H1 (cell line): ENCODE measurements around the gene SNX25. TPM values are rescaled to one million over a fixed set of nuclear protein-coding genes. Genes with fewer than 3 reads are reported as not detected.

ENCODE experiments used
- CTCF ChIA-PET: fragments of 300-600 bp; sonication (Branson Sonifier 250); formaldehyde crosslinking; loops from one replicate; lab custom pipeline; 2021; ENCODE audit not compliant: partially characterized antibody; lab: Charles Lee
- POLR2A ChIA-PET: fragments of 300-600 bp; sonication (Branson Sonifier 250); formaldehyde crosslinking; loops from one replicate; lab custom pipeline; 2021; ENCODE audit warnings: inconsistent platforms; ENCODE audit not compliant: partially characterized antibody; lab: Charles Lee
- DNase-seq, 2 experiments: peaks; one replicate each; pipeline versions ENCODE4 v3.0.0 to v3.0.0-alpha.2; 2010 to 2022; ENCODE audit warnings: low spot score in 2 of 2, low read depth in 1 of 2, mixed read lengths in 1 of 2
- FAIRE-seq: peaks from 2 replicates; lab custom pipeline; 2011; peaks lifted over from hg19 to GRCh38; lab: Jason Lieb, UNC
- H2AFZ ChIP-seq: 2 replicates; pipeline ENCODE4 v1.8.1; 2012; ENCODE audit warnings: low read length, inconsistent platforms
- H2AK5ac ChIP-seq: 2 replicates; pipeline ENCODE4 v1.6.1; 2013; ENCODE audit warnings: low read depth, low read length
- H2BK120ac ChIP-seq: replicated peaks from 2 replicates; pipeline ENCODE3; 2013; ENCODE audit warnings: low read depth, low read length, inconsistent platforms
- H2BK12ac ChIP-seq: 2 replicates; pipeline ENCODE4 v1.6.1; 2013; ENCODE audit warnings: low read depth, low read length
- H2BK15ac ChIP-seq: 2 replicates; pipeline ENCODE4 v1.6.1; 2013; ENCODE audit warnings: low read length
- H2BK20ac ChIP-seq: 2 replicates; pipeline ENCODE4 v1.6.1; 2013; ENCODE audit warnings: low read length
- H2BK5ac ChIP-seq: 2 replicates; pipeline ENCODE4 v1.6.1; 2013; ENCODE audit warnings: low read depth, low read length
- H3K14ac ChIP-seq: 2 replicates; pipeline ENCODE4 v1.6.1; 2013; ENCODE audit warnings: inconsistent platforms; ENCODE audit not compliant: insufficient read length
- H3K18ac ChIP-seq: 2 replicates; pipeline ENCODE4 v1.6.1; 2013; ENCODE audit warnings: low read length; ENCODE audit errors: extremely low read depth
- H3K23ac ChIP-seq: 2 replicates; pipeline ENCODE4 v1.6.1; 2013; ENCODE audit warnings: inconsistent platforms; ENCODE audit not compliant: insufficient read length
- H3K23me2 ChIP-seq: 2 replicates; pipeline ENCODE4 v1.6.1; 2013; ENCODE audit warnings: low read depth, low read length
- H3K27ac ChIP-seq: 2 replicates; pipeline ENCODE4 v1.6.1; 2011; ENCODE audit warnings: low read depth, low read length, inconsistent platforms
- H3K27me3 ChIP-seq, 4 experiments: replicated peaks in 1 of 4; 1 replicate in 1 of 4; 2 replicates in 3 of 4; pipeline versions ENCODE4 v1.6.1 to v1.8.1; 2011 to 2013; ENCODE audit warnings: low read length in 3 of 4, mild to moderate bottlenecking in 3 of 4, inconsistent platforms in 2 of 4, mixed read lengths in 2 of 4, moderate library complexity in 1 of 4; ENCODE audit not compliant: control insufficient read depth in 3 of 4, insufficient read depth in 3 of 4; ENCODE audit errors: extremely low read depth in 1 of 4
- H3K36me3 ChIP-seq, 4 experiments: 2 replicates each; pipeline versions ENCODE4 v1.6.1 to v1.8.1; 2011 to 2013; ENCODE audit warnings: mild to moderate bottlenecking in 4 of 4, low read length in 3 of 4, moderate library complexity in 2 of 4, control low read depth in 1 of 4, inconsistent platforms in 1 of 4; ENCODE audit not compliant: insufficient read depth in 4 of 4, control insufficient read depth in 2 of 4
- H3K4ac ChIP-seq: replicated peaks from 2 replicates; pipeline ENCODE3; 2013; ENCODE audit warnings: low read length, low read depth, mixed read lengths, inconsistent platforms; ENCODE audit not compliant: insufficient read length
- H3K4me1 ChIP-seq, 4 experiments: replicated peaks in 1 of 4; 1 replicate in 1 of 4; 2 replicates in 3 of 4; pipeline versions ENCODE4 v1.6.1 to v1.8.1; 2011 to 2013; ENCODE audit warnings: low read length in 3 of 4, inconsistent platforms in 2 of 4, mixed read lengths in 1 of 4; ENCODE audit not compliant: insufficient read depth in 4 of 4, control insufficient read depth in 3 of 4
- H3K4me2 ChIP-seq, 2 experiments: 2 replicates each; pipeline versions ENCODE4 v1.6.1 to v1.8.1; 2011 to 2013; ENCODE audit warnings: low read depth in 2 of 2, low read length in 2 of 2, control low read depth in 1 of 2, inconsistent platforms in 1 of 2, mild to moderate bottlenecking in 1 of 2; ENCODE audit not compliant: insufficient read depth in 1 of 2
- H3K4me3 ChIP-seq, 4 experiments: fragments of 200-600, 300-600 bp in 1 of 4; sonication (generic), shearing (Covaris generic), sonication (Bioruptor Twin) in 1 of 4; 2 replicates each; pipeline versions ENCODE4 v1.5.1 to v1.8.1; 2011 to 2016; ENCODE audit warnings: low read length in 4 of 4, low read depth in 3 of 4, control low read depth in 2 of 4, inconsistent platforms in 2 of 4, mild to moderate bottlenecking in 2 of 4, mixed read lengths in 1 of 4, moderate library complexity in 1 of 4; ENCODE audit not compliant: insufficient read depth in 2 of 4; ENCODE audit errors: extremely low read depth in 1 of 4
- H3K56ac ChIP-seq: replicated peaks from 2 replicates; pipeline ENCODE3; 2013; ENCODE audit warnings: low read depth, mild to moderate bottlenecking, mixed read lengths, low read length, inconsistent platforms; ENCODE audit not compliant: insufficient read length
- H3K79me1 ChIP-seq: 2 replicates; pipeline ENCODE4 v1.6.1; 2013; ENCODE audit warnings: low read depth, low read length, control low read depth
- H3K79me2 ChIP-seq, 2 experiments: 2 replicates each; pipeline versions ENCODE4 v1.6.1 to v1.8.1; 2012 to 2013; ENCODE audit warnings: low read length in 2 of 2, mild to moderate bottlenecking in 2 of 2, inconsistent platforms in 1 of 2; ENCODE audit not compliant: insufficient read depth in 2 of 2, control insufficient read depth in 1 of 2
- H3K9ac ChIP-seq, 4 experiments: replicated peaks in 1 of 4; 1 replicate in 1 of 4; 2 replicates in 3 of 4; pipeline versions ENCODE4 v1.6.1 to v1.8.1; 2011 to 2013; ENCODE audit warnings: low read depth in 3 of 4, low read length in 3 of 4, control low read depth in 2 of 4, mild to moderate bottlenecking in 2 of 4, moderate library complexity in 2 of 4, inconsistent platforms in 1 of 4; ENCODE audit errors: extremely low read depth in 1 of 4
- H3K9me3 ChIP-seq, 2 experiments: 2 replicates each; pipeline versions ENCODE4 v1.6.1 to v1.8.1; 2012 to 2013; ENCODE audit warnings: mild to moderate bottlenecking in 2 of 2, moderate library complexity in 2 of 2, control low read depth in 1 of 2, inconsistent platforms in 1 of 2, low read depth in 1 of 2, low read length in 1 of 2, mixed read lengths in 1 of 2; ENCODE audit not compliant: insufficient read depth in 2 of 2
- H4K20me1 ChIP-seq, 2 experiments: replicated peaks in 1 of 2; 2 replicates each; pipeline versions ENCODE3 to v1.8.1; 2011 to 2013; ENCODE audit warnings: inconsistent platforms in 2 of 2, low read length in 2 of 2, mild to moderate bottlenecking in 1 of 2; ENCODE audit not compliant: insufficient read depth in 2 of 2, control insufficient read depth in 1 of 2
- H4K5ac ChIP-seq: 2 replicates; pipeline ENCODE4 v1.6.1; 2013; ENCODE audit warnings: low read length, low read depth, mixed read lengths, inconsistent platforms; ENCODE audit not compliant: insufficient read length
- H4K8ac ChIP-seq: 2 replicates; pipeline ENCODE4 v1.8.0; 2013; ENCODE audit warnings: mild to moderate bottlenecking, moderate library complexity, low read length, inconsistent platforms; ENCODE audit not compliant: insufficient read depth; ENCODE audit errors: extremely low read depth
- H4K91ac ChIP-seq: replicated peaks from 2 replicates; pipeline ENCODE3; 2013; ENCODE audit warnings: low read length, mixed read lengths, inconsistent platforms; ENCODE audit not compliant: insufficient read length
- ASH2L ChIP-seq: fragments of 200-600, 300-600 bp; sonication (generic); IDR thresholded peaks from one replicate; pipeline ENCODE4 v1.7.1; 2017; ENCODE audit warnings: low read length
- BRCA1 ChIP-seq: IDR thresholded peaks from 2 replicates; pipeline ENCODE4 v1.6.1; 2012; ENCODE audit warnings: low read depth, low read length, improper control_type of control experiment
- CBX5 ChIP-seq: fragments of 300-800, 300-1000 bp; sonication (generic); IDR thresholded peaks from 2 replicates; pipeline ENCODE4 v1.7.1; 2016; ENCODE audit warnings: antibody characterized with exemption, low read length, low read depth
- CEBPB ChIP-seq: IDR thresholded peaks from 2 replicates; pipeline ENCODE4 v1.6.1; 2012; ENCODE audit warnings: low read depth, low read length
- EZH2 ChIP-seq: fragments of 200-600 bp; sonication (generic); IDR thresholded peaks from 2 replicates; pipeline ENCODE4 v1.7.1; 2012; ENCODE audit warnings: low read depth, mild to moderate bottlenecking, moderate library complexity, low read length, inconsistent platforms; ENCODE audit not compliant: severe bottlenecking
- JUN ChIP-seq: IDR thresholded peaks from 2 replicates; pipeline ENCODE4 v1.6.1; 2011; ENCODE audit warnings: low read depth, mild to moderate bottlenecking, improper control_type of control experiment, low read length
- JUND ChIP-seq: IDR thresholded peaks from 2 replicates; pipeline ENCODE4 v1.6.1; 2011; ENCODE audit warnings: mild to moderate bottlenecking, improper control_type of control experiment, low read length
- NANOG ChIP-seq: IDR thresholded peaks from 2 replicates; pipeline ENCODE4 v1.6.1; 2011; ENCODE audit warnings: low read length, low read depth, mild to moderate bottlenecking, inconsistent platforms; ENCODE audit not compliant: insufficient read depth, poor library complexity, severe bottlenecking
- PHF8 ChIP-seq: fragments of 200-600 bp; sonication (generic); conservative IDR thresholded peaks from 2 replicates; pipeline ENCODE4 v1.7.1; 2012; ENCODE audit warnings: low read depth, mild to moderate bottlenecking, inconsistent platforms, low read length, moderate library complexity
- SRF ChIP-seq: IDR thresholded peaks from 2 replicates; pipeline ENCODE4 v1.6.1; 2011; ENCODE audit warnings: mild to moderate bottlenecking, low read depth, low read length, moderate library complexity
- TBP ChIP-seq: IDR thresholded peaks from 2 replicates; pipeline ENCODE4 v1.6.1; 2011; ENCODE audit warnings: low read depth, low read length, improper control_type of control experiment
- YY1 ChIP-seq: IDR thresholded peaks from 2 replicates; pipeline ENCODE4 v1.6.1; 2011; ENCODE audit warnings: low read depth, mild to moderate bottlenecking, low read length
- WGBS, 2 experiments: shearing (Covaris generic) in 1 of 2; methylation state at CpG; one replicate each; pipeline versions ENCODE4 v1.1.6 to v1.1.7; 2013 to 2015; ENCODE audit warnings: low lambda C conversion rate in 2 of 2, mixed read lengths in 2 of 2, inconsistent platforms in 1 of 2, low coverage in 1 of 2, missing lambda C conversion rate in 1 of 2; ENCODE audit not compliant: insufficient replicate concordance in 2 of 2, insufficient coverage in 1 of 2, insufficient read length in 1 of 2; ENCODE audit errors: extremely low coverage in 1 of 2, missing lambda C conversion rate in 1 of 2; 5-methylcytosine and 5-hydroxymethylcytosine counted together
- polyA plus RNA-seq, 7 experiments: library from polyadenylated mRNA; depleted of rRNA in 3 of 7; stranded (reverse) in 5 of 7; unstranded in 2 of 7; fragments of >200 nt in 5 of 7; fragments of 200-250 nt in 2 of 7; gene quantifications; 1 replicate in 5 of 7; 2 replicates in 1 of 7; 4 replicates in 1 of 7; pipeline versions ENCODE4 v1.2.1 to v1.2.3, GENCODE V29; 2011 to 2013; ENCODE audit warnings: missing spikeins in 2 of 7, mixed read lengths in 2 of 7
- total RNA-seq: library from RNA; stranded (reverse); fragmentation: NEBNext Ultra II Directional; extraction: Animal tissue kit (Norgen Biotek cat#: 25700); gene quantifications from 2 replicates; pipeline ENCODE4 v1.2.1, GENCODE V29; 2021
- TF ChIP-seq, protein P1 (sequence below): IDR thresholded peaks from 2 replicates; pipeline ENCODE4 v1.6.1; 2012; ENCODE audit warnings: inconsistent platforms

SNX25 gene
- total and polyA plus RNA-seq, 2 of the 8 experiments (the other 6 are each of a cell fraction or from before 2014, with no cell fraction given): 5.4 to 19.9 TPM

DNA sequence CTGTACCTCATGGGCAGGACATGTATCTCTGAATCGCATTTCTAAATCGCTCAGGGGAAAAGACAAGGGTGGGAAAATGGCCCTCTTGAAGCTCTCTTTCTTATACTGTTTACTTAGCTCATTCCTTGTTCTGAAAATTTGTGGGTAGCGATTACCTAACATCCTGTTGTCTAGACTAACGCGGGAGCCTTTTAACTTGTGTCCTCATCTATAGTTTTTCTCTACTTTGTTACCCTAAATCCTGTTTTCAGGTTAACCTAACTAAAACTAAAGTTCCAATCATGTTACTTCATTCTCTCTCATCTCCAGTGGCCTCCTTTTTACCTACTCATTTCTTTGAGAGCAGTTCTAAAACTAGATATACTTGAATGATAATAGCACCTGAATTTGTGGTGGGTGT is 45.0 kb downstream of the SNX25 start:
- Histone ChIP-seq H2BK15ac (no peak overlapping the region), H3K4me1 (no peaks in the 10 kb centered on the region; a peak in 1 of 7 replicates), H3K27ac (no peak overlapping the region), H2BK20ac (no peak overlapping the region), H3K27me3 (no peaks in the 10 kb centered on the region), H4K91ac (no peak overlapping the region), H3K4ac (no peak overlapping the region), H3K9ac (no peak overlapping the region), H3K56ac (no peak overlapping the region), H2BK120ac (no peak overlapping the region), H4K8ac (no peak overlapping the region), H4K20me1 (no peaks in the 10 kb centered on the region), H3K18ac (no peak overlapping the region), H4K5ac (no peak overlapping the region), H2AK5ac (no peak overlapping the region), H3K79me2 (no peaks in the 10 kb centered on the region), H3K9me3 (no peaks in the 10 kb centered on the region), H3K36me3 (no peaks in the 10 kb centered on the region; a peak in 1 of 8 replicates), H2AFZ (no peak overlapping the region), H3K79me1 (no peaks in the 10 kb centered on the region; the same call in 1 of the 2 replicates), H2BK5ac (no peak overlapping the region), H3K4me2 (no peak overlapping the region), H3K4me3 (no peak overlapping the region), H3K23ac (no peak overlapping the region), H2BK12ac (no peak overlapping the region; the same call in 1 of the 2 replicates), H3K23me2 (no peaks in the 10 kb centered on the region), H3K14ac (no peak overlapping the region)
- DNase-seq (no peak), FAIRE-seq (no peak)
- 88% methylated on average over 5 of the region's 5 CpGs; no CpG with 5 or more reads in 1 of the 2 experiments for WGBS, 2 experiments
- ChIA-PET POLR2A (interaction anchor here (1.0 kb wide), 1 partner anchor 13 kb away, joined by 3 read pairs; no protein-coding TSS in a partner anchor), CTCF (interaction anchor here (0.5 to 1.3 kb wide), 2 partner anchors 28 to 64 kb away, joined by 3 to 4 read pairs; no protein-coding TSS in a partner anchor)
- no peak for TF ChIP-seq JUN
- TF ChIP-seq CEBPB: no peak
- no peak for TF ChIP-seq YY1
- no peak for TF ChIP-seq ASH2L
- TF ChIP-seq NANOG: no peak
- TF ChIP-seq EZH2: no peak
- no peak for TF ChIP-seq CBX5
- no peak for TF ChIP-seq BRCA1
- TF ChIP-seq TBP: no peak
- no peak for TF ChIP-seq SRF
- no peak for TF ChIP-seq PHF8
- no peak for TF ChIP-seq JUND
- TF ChIP-seq, protein P1, sequence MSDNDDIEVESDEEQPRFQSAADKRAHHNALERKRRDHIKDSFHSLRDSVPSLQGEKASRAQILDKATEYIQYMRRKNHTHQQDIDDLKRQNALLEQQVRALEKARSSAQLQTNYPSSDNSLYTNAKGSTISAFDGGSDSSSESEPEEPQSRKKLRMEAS: no peak
